ENCODE data around the gene ERC2. TPM values are rescaled to one million over a fixed set of nuclear protein-coding genes. Genes with fewer than 3 reads are reported as not detected.
A peak's percentile ranks its signal among the peaks of the same experiment; 100 is the strongest.

The ERC2 gene
- total and polyA plus RNA-seq, 11 donors = 0.16 to 3.8 (median 1.6) TPM

DNA sequence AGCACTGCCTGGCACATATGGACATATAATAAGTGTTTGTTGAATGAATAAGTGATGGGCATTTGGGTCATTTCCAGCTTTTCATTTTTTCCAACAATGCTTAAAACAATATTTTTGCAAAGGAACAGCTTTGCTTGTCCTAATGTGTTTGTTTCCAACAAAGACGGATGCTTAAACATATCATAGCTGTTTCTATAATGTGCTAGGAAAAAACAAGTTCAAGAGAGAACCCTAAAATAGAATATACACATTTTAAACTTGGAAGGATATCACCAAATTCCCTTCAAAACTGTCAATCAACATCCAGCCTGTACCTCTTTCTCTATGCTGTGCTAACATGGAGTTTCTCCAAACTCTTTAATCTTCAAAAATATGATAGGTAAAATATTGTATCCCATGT lies 756.6 kb downstream of the ERC2 start:
- DNase-seq = no peak
- Histone ChIP-seq H3K36me3 (no peaks in the 10 kb centered on the region), H3K9me3 (no peaks in the 10 kb centered on the region), H3K4me1 (peaks cover 0 to 10% (median 0%) of the 10 kb centered on the region in 12 donors), H3K27me3 (peaks cover 0 to 4% (median 0%) of the 10 kb centered on the region in 9 donors), H3K4me3 (no peak overlapping the region), H3K27ac (no peak overlapping the region)
- intact Hi-C loops (cut with DNase I) = loop anchor here in 2 of 10 donors (10.0 kb wide), 2 partner anchors 137 to 857 kb away; no protein-coding TSS in a partner anchor
- 73 to 88% (median 84%) methylated on average over 1 of the region's 1 CpG for WGBS, 4 donors
- ATAC-seq = no peak
- no peak for TF ChIP-seq POLR2A (IDR thresholded peaks at IDR 0.05)
- TF ChIP-seq, protein P1, sequence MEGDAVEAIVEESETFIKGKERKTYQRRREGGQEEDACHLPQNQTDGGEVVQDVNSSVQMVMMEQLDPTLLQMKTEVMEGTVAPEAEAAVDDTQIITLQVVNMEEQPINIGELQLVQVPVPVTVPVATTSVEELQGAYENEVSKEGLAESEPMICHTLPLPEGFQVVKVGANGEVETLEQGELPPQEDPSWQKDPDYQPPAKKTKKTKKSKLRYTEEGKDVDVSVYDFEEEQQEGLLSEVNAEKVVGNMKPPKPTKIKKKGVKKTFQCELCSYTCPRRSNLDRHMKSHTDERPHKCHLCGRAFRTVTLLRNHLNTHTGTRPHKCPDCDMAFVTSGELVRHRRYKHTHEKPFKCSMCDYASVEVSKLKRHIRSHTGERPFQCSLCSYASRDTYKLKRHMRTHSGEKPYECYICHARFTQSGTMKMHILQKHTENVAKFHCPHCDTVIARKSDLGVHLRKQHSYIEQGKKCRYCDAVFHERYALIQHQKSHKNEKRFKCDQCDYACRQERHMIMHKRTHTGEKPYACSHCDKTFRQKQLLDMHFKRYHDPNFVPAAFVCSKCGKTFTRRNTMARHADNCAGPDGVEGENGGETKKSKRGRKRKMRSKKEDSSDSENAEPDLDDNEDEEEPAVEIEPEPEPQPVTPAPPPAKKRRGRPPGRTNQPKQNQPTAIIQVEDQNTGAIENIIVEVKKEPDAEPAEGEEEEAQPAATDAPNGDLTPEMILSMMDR (IDR thresholded peaks at IDR 0.05) = no peak

DNA sequence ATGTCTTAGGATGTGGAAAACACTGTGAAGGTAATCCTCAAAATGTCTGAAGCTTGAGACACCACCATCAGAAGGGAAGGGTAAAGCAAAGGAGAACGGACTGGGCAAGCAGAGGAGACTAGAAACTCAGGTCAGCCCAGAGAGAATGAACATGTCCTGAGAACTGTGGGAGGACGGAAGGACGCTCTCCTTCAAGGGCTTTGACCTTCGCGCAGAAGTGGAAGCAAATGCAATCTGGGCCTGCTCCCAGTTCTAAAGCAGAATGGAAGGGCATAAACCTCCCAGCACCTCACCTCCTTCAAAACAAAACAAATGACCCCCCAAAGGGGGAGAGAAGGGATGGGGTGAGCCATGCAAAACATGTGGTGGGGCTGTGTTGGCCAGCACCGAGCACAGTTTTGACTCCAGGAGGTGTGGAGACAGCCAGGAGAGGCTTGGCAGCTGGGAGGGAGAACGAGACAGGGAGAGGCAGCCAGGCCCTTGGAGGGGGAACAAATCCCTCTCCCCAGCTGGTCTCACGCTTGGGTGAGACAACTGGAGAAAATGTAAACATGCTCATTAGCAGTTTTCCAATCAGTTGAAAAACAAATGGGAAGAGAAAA lies 758.8 kb downstream of the ERC2 start:
- Histone ChIP-seq H3K4me1 (peaks cover 0 to 10% (median 0%) of the 10 kb centered on the region in 12 donors), H3K36me3 (no peaks in the 10 kb centered on the region), H3K27me3 (peaks cover 0 to 3% (median 0%) of the 10 kb centered on the region in 9 donors), H3K9me3 (no peaks in the 10 kb centered on the region), H3K4me3 (no peak overlapping the region), H3K27ac (no peak overlapping the region)
- TF ChIP-seq, protein P1 (IDR thresholded peaks at IDR 0.05) = no peak
- no peak for TF ChIP-seq POLR2A (IDR thresholded peaks at IDR 0.05)
- intact Hi-C loops (cut with DNase I) = loop anchor here in 3 of 10 donors (2.0 to 10.0 kb wide), 3 partner anchors 135 to 855 kb away; no protein-coding TSS in a partner anchor
- DNase-seq (peak in 1 of 5 donors; percentile 31), ATAC-seq (peak in 3 of 4 donors; percentile 44 to 71 (median 45))
- 55 to 71% (median 61%) methylated on average over 8 of the region's 8 CpGs for WGBS, 4 donors

DNA sequence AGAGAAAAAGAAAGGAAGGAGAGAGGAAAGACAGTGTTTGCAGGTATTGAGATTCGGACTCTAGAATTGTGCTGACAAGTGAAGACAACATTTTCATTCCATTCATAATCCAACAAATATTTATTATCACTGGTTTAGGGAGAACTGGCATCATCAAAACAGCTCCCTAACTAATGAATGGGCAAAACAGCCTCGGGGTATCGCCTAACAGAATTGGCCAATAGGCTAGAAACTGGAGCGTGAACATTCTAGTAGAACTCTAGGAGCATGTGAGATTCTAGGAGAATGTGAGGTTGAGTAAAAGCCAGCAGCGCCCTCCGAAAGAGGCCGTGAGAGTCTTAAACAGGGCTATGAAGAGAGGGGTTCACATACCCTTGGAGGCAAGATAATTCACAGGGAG lies 759.3 kb downstream of the ERC2 start:
- Histone ChIP-seq H3K9me3 (no peaks in the 10 kb centered on the region), H3K4me1 (peaks cover 0 to 10% (median 0%) of the 10 kb centered on the region in 12 donors), H3K27me3 (peaks cover 0 to 3% (median 0%) of the 10 kb centered on the region in 9 donors), H3K27ac (no peak overlapping the region), H3K4me3 (no peak overlapping the region), H3K36me3 (no peaks in the 10 kb centered on the region)
- DNase-seq = no peak
- WGBS, 4 donors = 91 to 96% (median 93%) methylated on average over 7 of the region's 7 CpGs
- intact Hi-C loops (cut with DNase I) = loop anchor here in 1 of 10 donors (2.0 kb wide), 1 partner anchor 136 kb away; no protein-coding TSS in a partner anchor
- TF ChIP-seq, protein P1 (IDR thresholded peaks at IDR 0.05) = no peak
- no peak for TF ChIP-seq POLR2A (IDR thresholded peaks at IDR 0.05)
- no peak for ATAC-seq

DNA sequence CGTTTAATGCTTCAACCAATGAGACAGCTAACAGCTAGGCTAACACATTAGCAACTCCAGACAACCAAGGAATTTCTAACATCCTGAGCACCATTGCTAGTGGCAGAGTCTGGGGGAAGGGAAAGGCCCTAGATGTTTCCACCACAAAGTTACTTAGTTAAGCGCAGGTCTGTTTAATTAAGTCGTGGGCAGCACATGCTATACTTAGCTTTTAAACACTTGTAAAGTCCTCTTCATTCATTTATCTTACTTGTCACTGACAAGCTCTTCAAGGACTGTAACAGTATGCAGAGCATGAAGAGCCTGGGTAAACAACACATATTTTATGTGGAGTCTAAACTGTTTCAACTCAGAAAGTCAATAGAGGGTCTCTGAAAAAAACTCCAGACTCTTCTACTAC lies 760.0 kb downstream of the ERC2 start:
- H3K36me3 ChIP-seq = no peaks in the 10 kb centered on the region
- intact Hi-C loops (cut with DNase I) = loop anchor here in 1 of 10 donors (2.0 kb wide), 1 partner anchor 135 kb away; no protein-coding TSS in a partner anchor
- peaks cover 0 to 10% (median 0%) of the 10 kb centered on the region in 12 donors for H3K4me1 ChIP-seq
- no peak overlapping the region for H3K27ac ChIP-seq
- DNase-seq (no peak), ATAC-seq (peak in 2 of 4 donors; percentile 34 to 49)
- WGBS, 4 donors = 46 to 54% (median 51%) methylated on average over 3 of the region's 3 CpGs
- H3K4me3 ChIP-seq = no peak overlapping the region
- no peak for TF ChIP-seq POLR2A (IDR thresholded peaks at IDR 0.05)
- TF ChIP-seq, protein P1 (IDR thresholded peaks at IDR 0.05) = no peak
- no peaks in the 10 kb centered on the region for H3K9me3 ChIP-seq
- H3K27me3 ChIP-seq = peaks cover 0 to 3% (median 0%) of the 10 kb centered on the region in 9 donors

All from heart left ventricle (tissue), 16 donors.